CD4-positive, alpha-beta T cell treated with Interleukin-4 for 1 hour (primary cell): ENCODE data around the gene PAPPA2.
"Not testable (repeated sequence)": the region's sequence is repeated elsewhere in the genome, so short reads cannot be mapped to it uniquely, and the experiment has no call there.

Experiments used
- DNase-seq, 2 donors: peaks; one replicate each; pipeline ENCODE4 v3.0.0-alpha.2; 2020 to 2022

PAPPA2 gene

GRCh38 chr1:176694713-176695112, 231.7 kb downstream of the PAPPA2 start:
- no peak for DNase-seq

GRCh38 chr1:176696109-176696508, 233.1 kb downstream of the PAPPA2 start:
- no peak for DNase-seq

- DNase-seq, result no peak
Observed at GRCh38 chr1:176696689-176697088, 233.7 kb downstream of the PAPPA2 start.

- no peak for DNase-seq
Observed at GRCh38 chr1:176699821-176700220, 236.8 kb downstream of the PAPPA2 start.

GRCh38 chr1:176701151-176701866, 238.3 kb downstream of the PAPPA2 start:
- DNase-seq, result no peak

GRCh38 chr1:176702901-176703300, 239.9 kb downstream of the PAPPA2 start:
- DNase-seq, result no peak

GRCh38 chr1:176705585-176705984, 242.6 kb downstream of the PAPPA2 start:
- no peak for DNase-seq

- DNase-seq, result no peak
Observed at GRCh38 chr1:176717066-176717750, 254.2 kb downstream of the PAPPA2 start.

GRCh38 chr1:176719447-176719846, 256.5 kb downstream of the PAPPA2 start:
- DNase-seq, result no peak

GRCh38 chr1:176720838-176721237, 257.9 kb downstream of the PAPPA2 start:
- DNase-seq, result no peak

GRCh38 chr1:176733661-176734060, 270.7 kb downstream of the PAPPA2 start:
- no peak for DNase-seq

GRCh38 chr1:176735201-176735600, 272.2 kb downstream of the PAPPA2 start:
- no peak for DNase-seq

GRCh38 chr1:176736015-176736414, 273.0 kb downstream of the PAPPA2 start:
- no peak for DNase-seq

GRCh38 chr1:176741181-176741580, 278.2 kb downstream of the PAPPA2 start:
- DNase-seq, result no peak

GRCh38 chr1:176742322-176742721, 279.3 kb downstream of the PAPPA2 start:
- no peak for DNase-seq

GRCh38 chr1:176744142-176744541, 281.2 kb downstream of the PAPPA2 start:
- DNase-seq, result no peak

- no peak for DNase-seq
Observed at GRCh38 chr1:176745945-176746344, 283.0 kb downstream of the PAPPA2 start.

GRCh38 chr1:176752505-176752904, 289.5 kb downstream of the PAPPA2 start:
- DNase-seq, result no peak

- no peak for DNase-seq
Observed at GRCh38 chr1:176754676-176755075, 291.7 kb downstream of the PAPPA2 start.

GRCh38 chr1:176756817-176757216, 293.8 kb downstream of the PAPPA2 start:
- not testable (repeated sequence) for DNase-seq

GRCh38 chr1:176765608-176766007, 302.6 kb downstream of the PAPPA2 start:
- no peak for DNase-seq

- no peak for DNase-seq
Observed at GRCh38 chr1:176766779-176767178, 303.8 kb downstream of the PAPPA2 start.

GRCh38 chr1:176767714-176768136, 304.8 kb downstream of the PAPPA2 start:
- no peak for DNase-seq

GRCh38 chr1:176768532-176768931, 305.6 kb downstream of the PAPPA2 start:
- no peak for DNase-seq

- DNase-seq, result no peak
Observed at GRCh38 chr1:176770066-176770465, 307.1 kb downstream of the PAPPA2 start.
